Tibial artery (tissue), 4 donors: ENCODE measurements around the gene VCX2.

Experiments
- DNase-seq, 2 donors: peaks; one replicate each; pipeline ENCODE4 v3.0.0-alpha.2; 2019
- H3K27ac ChIP-seq, 2 donors: fragments of 200-600 bp; sonication (generic) in 1 of 2; 1 replicate in 1 of 2; 2 replicates in 1 of 2; pipeline ENCODE4 v1.5.1; 2018 to 2019; ENCODE audit warnings: mild to moderate bottlenecking in 1 of 2
- H3K27me3 ChIP-seq, 2 donors: fragments of 200-600 bp; sonication (generic) in 1 of 2; one replicate each; pipeline versions ENCODE4 v1.5.1 to v1.6.0; 2016 to 2019
- H3K36me3 ChIP-seq, 3 donors: fragments of 200-600 bp; sonication (generic) in 2 of 3; one replicate each; pipeline ENCODE4 v1.5.1; 2016 to 2019; ENCODE audit warnings: mild to moderate bottlenecking in 2 of 3
- H3K4me1 ChIP-seq, 4 donors: fragments of 200-600 bp; sonication (generic) in 2 of 4; 1 replicate in 3 of 4; 2 replicates in 1 of 4; pipeline ENCODE4 v1.5.1; 2016 to 2019
- H3K4me3 ChIP-seq, 2 donors: fragments of 200-600 bp; sonication (generic) in 1 of 2; 1 replicate in 1 of 2; 2 replicates in 1 of 2; pipeline ENCODE4 v1.5.1; 2018 to 2019; ENCODE audit warnings: mild to moderate bottlenecking in 2 of 2
- H3K9me3 ChIP-seq, 3 donors: fragments of 200-600 bp; sonication (generic) in 1 of 3; one replicate each; pipeline ENCODE4 v1.5.1; 2016 to 2019
- intact Hi-C: fragments of 100-400 bp; cut with DNase I; formaldehyde crosslinking; loops from one replicate; pipeline ENCODE4 v1.15.0; 2023; ENCODE audit warnings: low total_unique reads
- TF ChIP-seq, protein P1 (sequence below), 2 experiments: fragments of 200-600 bp in 1 of 2; fragments of 450-650 bp in 1 of 2; IDR thresholded peaks; one replicate each; pipeline ENCODE4 v1.5.1; 2017 to 2019; ENCODE audit warnings: antibody characterized with exemption in 2 of 2, mild to moderate bottlenecking in 1 of 2, moderate library complexity in 1 of 2

Gene VCX2

DNA sequence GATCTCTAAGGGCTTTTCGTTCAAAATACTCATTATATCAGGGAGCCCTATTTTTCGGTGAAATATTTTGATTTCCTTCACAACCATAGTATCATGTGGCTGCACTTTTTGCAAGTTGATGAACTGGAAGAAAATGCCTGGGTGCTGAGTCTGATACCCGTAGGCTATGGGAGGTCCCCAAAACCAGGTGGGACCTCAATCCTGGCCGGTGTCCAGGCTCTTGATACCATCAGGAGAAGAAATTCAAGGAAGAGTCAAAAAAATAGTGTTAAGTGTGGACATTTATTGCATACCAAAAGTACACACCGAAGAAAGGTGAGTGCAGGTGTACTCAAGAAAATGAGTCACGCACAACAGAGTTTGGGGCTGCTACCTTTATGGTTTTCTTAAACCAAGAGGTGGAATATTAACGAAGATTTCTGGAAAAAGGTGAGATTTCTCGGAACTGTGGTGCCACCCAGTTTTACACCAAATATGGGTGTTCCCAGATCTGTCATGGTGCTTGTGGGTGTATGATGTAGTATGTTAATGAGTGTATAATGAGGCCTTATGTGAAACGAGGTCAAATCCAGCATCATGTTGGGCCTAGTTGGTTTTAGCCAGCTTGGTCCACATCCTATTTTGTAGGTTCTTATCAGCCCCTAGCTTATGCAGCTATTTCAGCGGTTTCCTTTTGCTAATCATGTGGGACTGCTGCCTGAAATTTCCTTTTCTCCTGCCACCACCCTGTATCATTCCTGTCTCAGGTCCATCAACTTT is 29.9 kb downstream of the VCX2 start:
- Histone ChIP-seq H3K27me3 (no peaks in the 10 kb centered on the region), H3K4me3 (no peak overlapping the region), H3K4me1 (no peaks in the 10 kb centered on the region), H3K36me3 (no peaks in the 10 kb centered on the region), H3K9me3 (no peaks in the 10 kb centered on the region), H3K27ac (no peak overlapping the region)
- TF ChIP-seq, protein P1, sequence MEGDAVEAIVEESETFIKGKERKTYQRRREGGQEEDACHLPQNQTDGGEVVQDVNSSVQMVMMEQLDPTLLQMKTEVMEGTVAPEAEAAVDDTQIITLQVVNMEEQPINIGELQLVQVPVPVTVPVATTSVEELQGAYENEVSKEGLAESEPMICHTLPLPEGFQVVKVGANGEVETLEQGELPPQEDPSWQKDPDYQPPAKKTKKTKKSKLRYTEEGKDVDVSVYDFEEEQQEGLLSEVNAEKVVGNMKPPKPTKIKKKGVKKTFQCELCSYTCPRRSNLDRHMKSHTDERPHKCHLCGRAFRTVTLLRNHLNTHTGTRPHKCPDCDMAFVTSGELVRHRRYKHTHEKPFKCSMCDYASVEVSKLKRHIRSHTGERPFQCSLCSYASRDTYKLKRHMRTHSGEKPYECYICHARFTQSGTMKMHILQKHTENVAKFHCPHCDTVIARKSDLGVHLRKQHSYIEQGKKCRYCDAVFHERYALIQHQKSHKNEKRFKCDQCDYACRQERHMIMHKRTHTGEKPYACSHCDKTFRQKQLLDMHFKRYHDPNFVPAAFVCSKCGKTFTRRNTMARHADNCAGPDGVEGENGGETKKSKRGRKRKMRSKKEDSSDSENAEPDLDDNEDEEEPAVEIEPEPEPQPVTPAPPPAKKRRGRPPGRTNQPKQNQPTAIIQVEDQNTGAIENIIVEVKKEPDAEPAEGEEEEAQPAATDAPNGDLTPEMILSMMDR (IDR thresholded peaks at IDR 0.05) = no peak
- intact Hi-C loops = no loop called here
- no peak for DNase-seq

DNA sequence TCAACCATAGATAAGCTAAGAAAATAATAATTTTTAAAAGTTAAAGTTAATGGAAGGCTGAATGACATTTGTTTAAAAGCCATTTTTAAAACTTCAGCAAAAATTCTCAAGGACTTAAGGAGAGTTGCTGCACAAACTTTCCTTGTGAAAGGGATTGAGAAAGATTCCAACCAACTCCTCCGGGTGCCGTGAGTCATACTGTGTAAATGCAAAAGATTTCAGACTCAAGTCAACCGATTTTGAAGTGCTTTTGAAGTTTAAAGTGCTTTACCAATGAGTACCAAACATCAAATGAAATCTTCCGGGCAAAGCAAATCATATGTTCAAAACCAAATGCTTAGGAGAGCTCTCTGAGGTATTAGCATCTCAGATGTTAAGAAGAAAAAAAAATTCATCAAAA is 31.4 kb downstream of the VCX2 start:
- TF ChIP-seq, protein P1 (IDR thresholded peaks at IDR 0.05) = no peak
- no peaks in the 10 kb centered on the region for H3K27me3 ChIP-seq
- H3K36me3 ChIP-seq = no peaks in the 10 kb centered on the region
- H3K27ac ChIP-seq = no peak overlapping the region
- no peak overlapping the region for H3K4me3 ChIP-seq
- no peaks in the 10 kb centered on the region for H3K4me1 ChIP-seq
- DNase-seq = no peak
- intact Hi-C loops = no loop called here
- H3K9me3 ChIP-seq = no peaks in the 10 kb centered on the region

DNA sequence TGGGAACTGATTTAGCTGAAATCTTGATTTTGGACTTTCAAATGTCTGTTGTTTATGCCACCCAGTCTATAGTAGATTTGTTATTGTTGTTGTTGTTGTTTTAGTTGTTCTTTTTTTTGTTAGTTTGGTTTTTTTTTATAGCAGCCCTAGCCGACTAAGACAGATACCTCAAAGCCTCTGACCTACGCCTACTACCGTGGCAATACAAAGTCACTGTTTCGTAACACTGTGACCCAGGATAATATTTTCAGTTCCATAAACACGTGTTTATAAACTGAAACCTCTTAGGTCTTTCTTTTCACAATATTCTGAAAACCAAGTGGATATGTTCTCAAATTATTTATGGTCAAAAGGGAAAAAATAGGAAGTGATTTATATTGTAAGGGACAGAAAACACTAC is 32.8 kb downstream of the VCX2 start:
- no peak for DNase-seq
- Histone ChIP-seq H3K9me3 (no peaks in the 10 kb centered on the region), H3K4me1 (no peaks in the 10 kb centered on the region), H3K27me3 (no peaks in the 10 kb centered on the region), H3K4me3 (no peak overlapping the region), H3K36me3 (no peaks in the 10 kb centered on the region), H3K27ac (no peak overlapping the region)
- intact Hi-C loops = no loop called here
- TF ChIP-seq, protein P1 (IDR thresholded peaks at IDR 0.05) = no peak

DNA sequence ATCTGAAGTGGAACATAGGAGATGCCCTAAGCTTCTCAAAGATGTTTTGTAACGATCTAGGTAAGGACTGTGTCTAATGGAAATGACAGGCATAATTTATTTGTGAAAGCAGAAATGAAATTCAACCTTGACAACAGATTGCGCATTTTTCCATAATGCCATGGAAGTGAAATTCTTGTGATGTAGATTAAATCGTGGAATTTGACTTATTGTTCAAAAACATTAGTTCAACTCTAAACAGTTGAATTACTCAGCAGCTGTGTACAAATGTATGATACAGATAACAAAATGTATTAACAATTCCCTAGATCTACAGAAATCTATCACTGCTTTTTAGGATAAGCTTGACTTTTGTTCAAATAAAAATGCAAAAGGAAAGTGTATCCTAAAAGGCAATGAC is 44.4 kb downstream of the VCX2 start:
- no peak overlapping the region for H3K4me3 ChIP-seq

DNA sequence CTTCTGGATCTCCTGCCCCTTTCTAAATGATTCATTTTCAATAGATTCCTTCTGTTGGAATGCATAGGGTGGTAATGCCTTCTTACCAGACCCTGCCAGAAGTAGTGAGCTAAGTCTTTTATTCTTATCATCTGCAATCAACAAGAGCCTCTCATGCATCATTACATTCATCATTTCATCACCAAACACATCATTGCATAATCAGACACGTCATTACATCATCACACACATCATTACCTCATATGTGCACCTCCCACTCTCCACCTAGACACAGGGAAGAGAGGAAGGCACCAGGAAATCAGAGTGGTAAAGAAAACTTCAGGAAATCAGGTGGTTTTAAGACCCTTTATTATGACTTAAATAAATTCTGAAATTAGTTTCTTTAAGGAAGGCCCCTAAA is 45.0 kb downstream of the VCX2 start:
- H3K4me1 ChIP-seq = no peaks in the 10 kb centered on the region

More for the DNA sequence above, 44.4 kb downstream of the VCX2 start:
- DNase-seq = no peak
- intact Hi-C loops = no loop called here
- Histone ChIP-seq H3K27me3 (no peaks in the 10 kb centered on the region), H3K27ac (no peak overlapping the region), H3K36me3 (no peaks in the 10 kb centered on the region), H3K9me3 (no peaks in the 10 kb centered on the region), H3K4me1 (no peaks in the 10 kb centered on the region)
- TF ChIP-seq, protein P1 (IDR thresholded peaks at IDR 0.05) = no peak

More for the DNA sequence above, 45.0 kb downstream of the VCX2 start:
- TF ChIP-seq, protein P1 (IDR thresholded peaks at IDR 0.05) = no peak
- Histone ChIP-seq H3K4me3 (no peak overlapping the region), H3K9me3 (no peaks in the 10 kb centered on the region), H3K27ac (no peak overlapping the region), H3K36me3 (no peaks in the 10 kb centered on the region), H3K27me3 (no peaks in the 10 kb centered on the region)
- intact Hi-C loops = no loop called here
- no peak for DNase-seq
